HL-60 (cell line): ENCODE results near the gene TPK1.
A peak's percentile ranks its signal among the peaks of the same experiment; 100 is the strongest.

ENCODE experiments used
- DNase-seq, 2 experiments: peaks; one replicate each; pipeline ENCODE4 v3.0.0-alpha.2; 2010 to 2020; ENCODE audit warnings: low read depth in 1 of 2, low spot score in 1 of 2
- H3K27ac ChIP-seq: fragments of 250-450 bp; sonication (Bioruptor Pico); replicated peaks from 2 replicates; pipeline ENCODE4 v1.5.1; 2020; ENCODE audit warnings: mild to moderate bottlenecking, moderate library complexity
- H3K27me3 ChIP-seq: fragments of 250-450 bp; sonication (Bioruptor Pico); 2 replicates; pipeline ENCODE4 v1.5.1; 2021; ENCODE audit warnings: mild to moderate bottlenecking, moderate library complexity; ENCODE audit not compliant: insufficient read depth, poor library complexity, severe bottlenecking
- H3K4me3 ChIP-seq: replicated peaks from 2 replicates; pipeline ENCODE4 v1.5.1; 2011; ENCODE audit warnings: mild to moderate bottlenecking, control low read depth, low read length; ENCODE audit not compliant: insufficient read depth
- CTCF ChIP-seq: IDR thresholded peaks from one replicate; pipeline ENCODE4 v1.5.1; 2011; ENCODE audit warnings: low read length, control low read depth, inconsistent platforms; ENCODE audit not compliant: insufficient read depth
- GABPA ChIP-seq: IDR thresholded peaks from 2 replicates; pipeline ENCODE4 v1.6.1; 2012; ENCODE audit warnings: low read depth
- POLR2AphosphoS5 ChIP-seq: IDR thresholded peaks from 2 replicates; pipeline ENCODE4 v1.6.1; 2012; ENCODE audit warnings: low read depth
- REST ChIP-seq: IDR thresholded peaks from 2 replicates; pipeline ENCODE4 v1.6.1; 2012; ENCODE audit warnings: low read depth; ENCODE audit not compliant: insufficient replicate concordance
- SPI1 ChIP-seq: IDR thresholded peaks from 2 replicates; pipeline ENCODE4 v1.6.1; 2012; ENCODE audit warnings: low read depth, mild to moderate bottlenecking, borderline replicate concordance

TPK1 gene

GRCh38 chr7:144488977-144489376 lies 346.9 kb downstream of the TPK1 start:
- no peak overlapping the region for H3K4me3 ChIP-seq
- DNase-seq = no peak
- H3K27me3 ChIP-seq = no peaks in the 10 kb centered on the region
- TF ChIP-seq SPI1 = no peak
- no peak overlapping the region for H3K27ac ChIP-seq

- H3K27me3 ChIP-seq = no peaks in the 10 kb centered on the region
- no peak overlapping the region for H3K4me3 ChIP-seq
- no peak for TF ChIP-seq SPI1
- no peak for TF ChIP-seq GABPA
- TF ChIP-seq POLR2AphosphoS5 = no peak
- no peak for TF ChIP-seq CTCF
- TF ChIP-seq REST = no peak
- DNase-seq = no peak
- H3K27ac ChIP-seq = no peak overlapping the region
Measured at GRCh38 chr7:144487901-144488300, 348.0 kb downstream of the TPK1 start.

- no peak for DNase-seq
- TF ChIP-seq CTCF = no peak
- H3K27ac ChIP-seq = no peak overlapping the region
Measured at GRCh38 chr7:144484445-144484844, 351.4 kb downstream of the TPK1 start.

GRCh38 chr7:144483189-144483588 lies 352.7 kb downstream of the TPK1 start:
- no peak for TF ChIP-seq REST
- no peak for TF ChIP-seq POLR2AphosphoS5
- TF ChIP-seq SPI1 = peak; percentile 19; the same call in 1 of the 2 replicates
- TF ChIP-seq GABPA = no peak
- DNase-seq = no peak
- H3K27ac ChIP-seq = no peak overlapping the region
- no peaks in the 10 kb centered on the region for H3K27me3 ChIP-seq
- H3K4me3 ChIP-seq = no peak overlapping the region

More at GRCh38 chr7:144484445-144484844, 351.4 kb downstream of the TPK1 start:
- H3K27me3 ChIP-seq = no peaks in the 10 kb centered on the region
- H3K4me3 ChIP-seq = no peak overlapping the region

- TF ChIP-seq CTCF (no peak), POLR2AphosphoS5 (no peak), SPI1 (no peak), GABPA (no peak), REST (no peak)
Measured at GRCh38 chr7:144481833-144482232, 354.0 kb downstream of the TPK1 start.

More at GRCh38 chr7:144481833-144482232, 354.0 kb downstream of the TPK1 start:
- no peak for DNase-seq
- Histone ChIP-seq H3K27ac (no peak overlapping the region), H3K4me3 (no peak overlapping the region), H3K27me3 (no peaks in the 10 kb centered on the region)
